ENCODE data around the gene TADA2B. TPM values are rescaled to one million over a fixed set of nuclear protein-coding genes. Genes with fewer than 3 reads are reported as not detected.
A peak's percentile ranks its signal among the peaks of the same experiment; 100 is the strongest.

The TADA2B gene
- polyA plus RNA-seq, 3 donors, result 2.0 to 10.2 (median 2.6) TPM

DNA sequence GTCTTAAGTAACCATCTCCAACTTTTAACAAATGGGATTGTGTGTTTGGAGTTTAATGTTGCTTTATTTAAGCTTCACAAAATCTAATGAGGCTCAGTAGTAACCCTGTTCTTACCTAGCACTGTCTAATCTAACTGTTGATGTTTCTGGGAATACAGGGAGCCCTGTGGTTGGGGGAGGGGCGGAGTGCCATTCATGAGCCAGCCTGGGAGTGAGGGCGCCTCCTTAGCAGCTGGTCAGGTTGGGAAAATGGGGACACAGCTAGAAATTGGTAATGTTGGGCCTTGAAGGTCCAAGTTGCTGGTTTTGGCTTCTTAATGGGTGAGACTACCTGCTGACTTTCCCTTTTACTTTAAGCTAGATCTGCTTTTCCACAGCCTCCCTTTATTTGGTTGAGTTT lies 22.9 kb upstream of the TADA2B start:
- H3K4me1 Mint-ChIP-seq, result no peaks in the 10 kb centered on the region
- H3K27me3 Mint-ChIP-seq (ENCODE audit: low read depth in 3 of 3), result peaks cover 0 to 1% (median 0%) of the 10 kb centered on the region in 3 donors
- H3K27ac Mint-ChIP-seq, result peak overlapping the region in 5 of 7 donors; percentile 3 to 78 (median 42)
- intact Hi-C loops (cut with micrococcal nuclease), result no loop called here
- no peak for DNase-seq
- peaks cover 82 to 96% of the 10 kb centered on the region in 2 donors for H3K36me3 ChIP-seq (replicated peaks in 1 of 2; ENCODE audit: control insufficient read depth in 1 of 2, insufficient read depth in 2 of 2, low read length in 2 of 2)
- no peak overlapping the region for H3K9ac ChIP-seq (ENCODE audit: insufficient read depth, low read length, poor library complexity, severe bottlenecking)
- no peak overlapping the region for H2AFZ ChIP-seq (ENCODE audit: insufficient read depth, low read depth, low read length, poor library complexity, severe bottlenecking)
- peak overlapping the region in 1 of 2 donors; percentile 12 for H3K27ac ChIP-seq (ENCODE audit: low read depth in 1 of 2, low read length in 2 of 2)
- H3K4me3 ChIP-seq (replicated peaks in 1 of 3; ENCODE audit: low read depth in 2 of 3, low read length in 3 of 3), result no peak overlapping the region
- H3K9me3 Mint-ChIP-seq, result no peaks in the 10 kb centered on the region
- H3K36me3 Mint-ChIP-seq, result peaks cover 74 to 93% of the 10 kb centered on the region in 2 donors
- peaks cover 89% of the 10 kb centered on the region for H4K20me1 ChIP-seq (ENCODE audit: insufficient read depth, low read length)
- no peak overlapping the region for H3K4me2 ChIP-seq (replicated peaks; ENCODE audit: extremely low read depth, low read length, poor library complexity, severe bottlenecking)
- no peaks in the 10 kb centered on the region for H3K27me3 ChIP-seq (ENCODE audit: control insufficient read depth in 2 of 2, insufficient read depth in 2 of 2, low read length in 2 of 2)
- TF ChIP-seq, protein P1, sequence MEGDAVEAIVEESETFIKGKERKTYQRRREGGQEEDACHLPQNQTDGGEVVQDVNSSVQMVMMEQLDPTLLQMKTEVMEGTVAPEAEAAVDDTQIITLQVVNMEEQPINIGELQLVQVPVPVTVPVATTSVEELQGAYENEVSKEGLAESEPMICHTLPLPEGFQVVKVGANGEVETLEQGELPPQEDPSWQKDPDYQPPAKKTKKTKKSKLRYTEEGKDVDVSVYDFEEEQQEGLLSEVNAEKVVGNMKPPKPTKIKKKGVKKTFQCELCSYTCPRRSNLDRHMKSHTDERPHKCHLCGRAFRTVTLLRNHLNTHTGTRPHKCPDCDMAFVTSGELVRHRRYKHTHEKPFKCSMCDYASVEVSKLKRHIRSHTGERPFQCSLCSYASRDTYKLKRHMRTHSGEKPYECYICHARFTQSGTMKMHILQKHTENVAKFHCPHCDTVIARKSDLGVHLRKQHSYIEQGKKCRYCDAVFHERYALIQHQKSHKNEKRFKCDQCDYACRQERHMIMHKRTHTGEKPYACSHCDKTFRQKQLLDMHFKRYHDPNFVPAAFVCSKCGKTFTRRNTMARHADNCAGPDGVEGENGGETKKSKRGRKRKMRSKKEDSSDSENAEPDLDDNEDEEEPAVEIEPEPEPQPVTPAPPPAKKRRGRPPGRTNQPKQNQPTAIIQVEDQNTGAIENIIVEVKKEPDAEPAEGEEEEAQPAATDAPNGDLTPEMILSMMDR (IDR thresholded peaks at IDR 0.05), result no peak
- H3K4me1 ChIP-seq (ENCODE audit: control insufficient read depth in 1 of 2, insufficient read depth in 2 of 2, low read length in 2 of 2), result no peaks in the 10 kb centered on the region
- H3K9me3 ChIP-seq (replicated peaks in 1 of 2; ENCODE audit: control insufficient read depth in 1 of 2, insufficient read depth in 1 of 2, low read length in 2 of 2), result no peaks in the 10 kb centered on the region
- WGBS (ENCODE audit: insufficient coverage), result 100% methylated on average over 1 of the region's 2 CpGs
- no peak overlapping the region for H3K4me3 Mint-ChIP-seq
- no peaks in the 10 kb centered on the region for H3K79me2 ChIP-seq (ENCODE audit: insufficient read depth, low read length)

DNA sequence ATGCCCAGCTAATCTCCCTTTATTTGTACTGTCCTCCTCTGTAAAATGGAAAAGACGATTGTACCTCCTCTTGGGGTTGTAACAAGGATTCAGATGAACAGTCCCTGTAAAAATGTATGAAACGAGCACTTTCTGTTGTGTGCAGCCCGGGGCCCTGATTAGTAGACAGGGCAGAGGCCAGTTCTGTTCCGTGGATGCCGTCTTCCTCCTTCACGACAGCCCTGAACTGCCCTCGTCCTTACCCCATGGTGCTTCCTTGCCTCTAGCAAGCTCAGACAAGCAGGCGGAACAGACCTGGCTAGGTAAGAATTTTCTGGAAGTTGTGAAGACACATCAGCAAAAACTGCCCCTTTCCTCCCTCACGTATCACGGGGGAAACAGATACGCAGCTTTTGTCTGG lies 22.3 kb upstream of the TADA2B start:
- Histone ChIP-seq H4K20me1 (ENCODE audit: insufficient read depth, low read length) (peaks cover 89% of the 10 kb centered on the region), H3K27ac (ENCODE audit: low read depth in 1 of 2, low read length in 2 of 2) (no peak overlapping the region), H3K79me2 (ENCODE audit: insufficient read depth, low read length) (no peaks in the 10 kb centered on the region), H3K4me1 (ENCODE audit: control insufficient read depth in 1 of 2, insufficient read depth in 2 of 2, low read length in 2 of 2) (no peaks in the 10 kb centered on the region), H3K4me2 (replicated peaks; ENCODE audit: extremely low read depth, low read length, poor library complexity, severe bottlenecking) (no peak overlapping the region), H2AFZ (ENCODE audit: insufficient read depth, low read depth, low read length, poor library complexity, severe bottlenecking) (no peak overlapping the region), H3K9ac (ENCODE audit: insufficient read depth, low read length, poor library complexity, severe bottlenecking) (no peak overlapping the region), H3K4me3 (replicated peaks in 1 of 3; ENCODE audit: low read depth in 2 of 3, low read length in 3 of 3) (no peak overlapping the region), H3K36me3 (replicated peaks in 1 of 2; ENCODE audit: control insufficient read depth in 1 of 2, insufficient read depth in 2 of 2, low read length in 2 of 2) (peaks cover 81 to 96% of the 10 kb centered on the region in 2 donors), H3K27me3 (ENCODE audit: control insufficient read depth in 2 of 2, insufficient read depth in 2 of 2, low read length in 2 of 2) (no peaks in the 10 kb centered on the region), H3K9me3 (replicated peaks in 1 of 2; ENCODE audit: control insufficient read depth in 1 of 2, insufficient read depth in 1 of 2, low read length in 2 of 2) (no peaks in the 10 kb centered on the region)
- no peak overlapping the region for H3K4me3 Mint-ChIP-seq
- peak overlapping the region in 2 of 7 donors; percentile 1 to 67 for H3K27ac Mint-ChIP-seq
- intact Hi-C loops (cut with micrococcal nuclease), result no loop called here
- over 99% methylated on average over 7 of the region's 11 CpGs for WGBS (ENCODE audit: insufficient coverage)
- no peaks in the 10 kb centered on the region for H3K9me3 Mint-ChIP-seq
- no peaks in the 10 kb centered on the region for H3K4me1 Mint-ChIP-seq
- peaks cover 72 to 92% of the 10 kb centered on the region in 2 donors for H3K36me3 Mint-ChIP-seq
- DNase-seq, result no peak
- TF ChIP-seq, protein P1 (IDR thresholded peaks at IDR 0.05), result no peak
- H3K27me3 Mint-ChIP-seq (ENCODE audit: low read depth in 3 of 3), result peaks cover 0 to 1% (median 0%) of the 10 kb centered on the region in 3 donors
